Measurements from ENCODE around the gene USP7.
A peak's percentile ranks its signal among the peaks of the same experiment; 100 is the strongest.

Gene USP7

GRCh38 chr16:8863594-8864424 lies 99.9 kb downstream of the USP7 start:
- TF ChIP-seq CTCF (IDR thresholded peaks at IDR 0.05) (no peak), ZFX (IDR thresholded peaks at IDR 0.05; ENCODE audit: borderline replicate concordance) (no peak)
- peak overlapping the region; percentile 46 for H3K27ac ChIP-seq

- peak overlapping the region; percentile 46; the same call in 1 of the 2 replicates for H3K27ac ChIP-seq
- TF ChIP-seq CTCF (IDR thresholded peaks at IDR 0.05) (no peak), ZFX (IDR thresholded peaks at IDR 0.05; ENCODE audit: borderline replicate concordance) (no peak)
Measured at GRCh38 chr16:8862309-8863130, 101.2 kb downstream of the USP7 start.

GRCh38 chr16:8861563-8862308 lies 102.0 kb downstream of the USP7 start:
- TF ChIP-seq CTCF (IDR thresholded peaks at IDR 0.05) (no peak), ZFX (IDR thresholded peaks at IDR 0.05; ENCODE audit: borderline replicate concordance) (no peak)
- no peak overlapping the region for H3K27ac ChIP-seq

GRCh38 chr16:8859913-8860881 lies 103.5 kb downstream of the USP7 start:
- H3K27ac ChIP-seq = no peak overlapping the region
- TF ChIP-seq ZFX (IDR thresholded peaks at IDR 0.05; ENCODE audit: borderline replicate concordance) (no peak), CTCF (IDR thresholded peaks at IDR 0.05) (no peak)

GRCh38 chr16:8858994-8859912 lies 104.5 kb downstream of the USP7 start:
- H3K27ac ChIP-seq = no peak overlapping the region
- no peak for TF ChIP-seq CTCF (IDR thresholded peaks at IDR 0.05)
- no peak for TF ChIP-seq ZFX (IDR thresholded peaks at IDR 0.05; ENCODE audit: borderline replicate concordance)

All from 22Rv1 (cell line).